ENCODE results near the gene FAM219A.
A peak's percentile ranks its signal among the peaks of the same experiment; 100 is the strongest.
"Not testable (repeated sequence)": the region's sequence is repeated elsewhere in the genome, so short reads cannot be mapped to it uniquely, and the experiment has no call there.

FAM219A gene

GRCh38 chr9:34484678-34485077 lies 26.3 kb upstream of the FAM219A start:
- no peak for DNase-seq (ENCODE audit: low spot score)

GRCh38 chr9:34482746-34483145 lies 24.4 kb upstream of the FAM219A start:
- not testable (repeated sequence) for DNase-seq (ENCODE audit: low spot score)

GRCh38 chr9:34481620-34482019 lies 23.2 kb upstream of the FAM219A start:
- not testable (repeated sequence) for DNase-seq (ENCODE audit: low spot score)

GRCh38 chr9:34479431-34479866 lies 21.1 kb upstream of the FAM219A start:
- DNase-seq (ENCODE audit: low spot score), result no peak

GRCh38 chr9:34477541-34477940 lies 19.2 kb upstream of the FAM219A start:
- no peak for DNase-seq (ENCODE audit: low spot score)

- DNase-seq (ENCODE audit: low spot score), result no peak
Measured at GRCh38 chr9:34475097-34475496, 16.7 kb upstream of the FAM219A start.

- DNase-seq (ENCODE audit: low spot score), result no peak
Measured at GRCh38 chr9:34465468-34465867, 7.1 kb upstream of the FAM219A start.

GRCh38 chr9:34464571-34464970 lies 6.2 kb upstream of the FAM219A start:
- DNase-seq (ENCODE audit: low spot score), result no peak

GRCh38 chr9:34463901-34464232 lies 5.5 kb upstream of the FAM219A start:
- DNase-seq (ENCODE audit: low spot score), result no peak

GRCh38 chr9:34463098-34463900 lies 4.9 kb upstream of the FAM219A start:
- no peak for DNase-seq (ENCODE audit: low spot score)

GRCh38 chr9:34459941-34460340 lies 1.6 kb upstream of the FAM219A start:
- no peak for DNase-seq (ENCODE audit: low spot score)

GRCh38 chr9:34459356-34459755 lies 986 bp upstream of the FAM219A start:
- no peak for DNase-seq (ENCODE audit: low spot score)

- DNase-seq (ENCODE audit: low spot score), result no peak
Measured at GRCh38 chr9:34458959-34459340, 580 bp upstream of the FAM219A start.

GRCh38 chr9:34457266-34458012 lies 931 bp downstream of the FAM219A start:
- DNase-seq (ENCODE audit: low spot score), result peak; percentile 68

GRCh38 chr9:34456746-34457145 lies 1.6 kb downstream of the FAM219A start:
- DNase-seq (ENCODE audit: low spot score), result no peak

- DNase-seq (ENCODE audit: low spot score), result no peak
Measured at GRCh38 chr9:34456151-34456550, 2.2 kb downstream of the FAM219A start.

GRCh38 chr9:34454571-34455065 lies 3.8 kb downstream of the FAM219A start:
- no peak for DNase-seq (ENCODE audit: low spot score)

GRCh38 chr9:34452568-34452967 lies 5.8 kb downstream of the FAM219A start:
- DNase-seq (ENCODE audit: low spot score), result no peak

GRCh38 chr9:34451545-34451944 lies 6.8 kb downstream of the FAM219A start:
- DNase-seq (ENCODE audit: low spot score), result no peak

GRCh38 chr9:34451135-34451534 lies 7.2 kb downstream of the FAM219A start:
- no peak for DNase-seq (ENCODE audit: low spot score)

GRCh38 chr9:34450644-34451043 lies 7.7 kb downstream of the FAM219A start:
- no peak for DNase-seq (ENCODE audit: low spot score)

- DNase-seq (ENCODE audit: low spot score), result no peak
Measured at GRCh38 chr9:34446951-34447350, 11.4 kb downstream of the FAM219A start.

- no peak for DNase-seq (ENCODE audit: low spot score)
Measured at GRCh38 chr9:34446468-34446891, 11.9 kb downstream of the FAM219A start.

Measured in HuH-7 (cell line).